ENCODE measurements around the gene NRXN3. TPM values are rescaled to one million over a fixed set of nuclear protein-coding genes. Genes with fewer than 3 reads are reported as not detected.

Gene NRXN3
- total and polyA plus RNA-seq, 4 donors = 0.07 to 1.2 (median 0.23) TPM

GRCh38 chr14:79201564-79202207, 1031.5 kb downstream of the NRXN3 start (continued):
- TF ChIP-seq ZBTB33 (IDR thresholded peaks at IDR 0.05) = no peak
- TF ChIP-seq YY1 (IDR thresholded peaks at IDR 0.05) = no peak
- no peak for TF ChIP-seq ATF3 (IDR thresholded peaks at IDR 0.05)
- TF ChIP-seq EGR1 (IDR thresholded peaks at IDR 0.05; ENCODE audit: low read depth in 2 of 2) = no peak
- no peak for TF ChIP-seq CTCF (IDR thresholded peaks at IDR 0.05; ENCODE audit: low read depth, low read length, missing input control)

GRCh38 chr14:79204591-79204990, 1034.4 kb downstream of the NRXN3 start:
- Histone ChIP-seq H3K4me1 (ENCODE audit: control insufficient read depth in 4 of 4, insufficient read depth in 4 of 4, low read length in 3 of 4) (no peaks in the 10 kb centered on the region), H3K36me3 (ENCODE audit: control insufficient read depth in 4 of 4, insufficient read depth in 3 of 4, low read depth in 1 of 4, low read length in 3 of 4) (no peaks in the 10 kb centered on the region), H3K27ac (ENCODE audit: low read depth in 1 of 2, low read length in 2 of 2) (no peak overlapping the region), H3K27me3 (ENCODE audit: control insufficient read depth in 4 of 4, insufficient read depth in 4 of 4, low read length in 3 of 4) (no peaks in the 10 kb centered on the region), H3K4me3 (ENCODE audit: low read depth in 1 of 3, low read length in 3 of 3) (no peak overlapping the region), H3K9ac (ENCODE audit: low read depth in 1 of 2, low read length in 2 of 2) (no peak overlapping the region), H3K9me3 (ENCODE audit: control insufficient read depth in 4 of 4, low read length in 3 of 4) (no peaks in the 10 kb centered on the region)
- no peak for TF ChIP-seq ATF3 (IDR thresholded peaks at IDR 0.05)
- no peak for TF ChIP-seq FOXA2 (IDR thresholded peaks at IDR 0.05)
- TF ChIP-seq YY1 (IDR thresholded peaks at IDR 0.05) = no peak
- TF ChIP-seq ZBTB33 (IDR thresholded peaks at IDR 0.05) = no peak
- DNase-seq (ENCODE audit: low spot score) = no peak

GRCh38 chr14:79209418-79209817, 1039.2 kb downstream of the NRXN3 start:
- no peaks in the 10 kb centered on the region for H3K36me3 ChIP-seq (ENCODE audit: control insufficient read depth in 4 of 4, insufficient read depth in 3 of 4, low read depth in 1 of 4, low read length in 3 of 4)
- 58% methylated on average over 2 of the region's 2 CpGs for WGBS
- no peak overlapping the region for H3K27ac ChIP-seq (ENCODE audit: low read depth in 1 of 2, low read length in 2 of 2)
- H3K9me3 ChIP-seq (ENCODE audit: control insufficient read depth in 4 of 4, low read length in 3 of 4) = no peaks in the 10 kb centered on the region
- no peaks in the 10 kb centered on the region for H3K4me1 ChIP-seq (ENCODE audit: control insufficient read depth in 4 of 4, insufficient read depth in 4 of 4, low read length in 3 of 4)
- no peak overlapping the region for H3K9ac ChIP-seq (ENCODE audit: low read depth in 1 of 2, low read length in 2 of 2)
- H3K4me3 ChIP-seq (ENCODE audit: low read depth in 1 of 3, low read length in 3 of 3) = no peak overlapping the region
- H3K27me3 ChIP-seq (ENCODE audit: control insufficient read depth in 4 of 4, insufficient read depth in 4 of 4, low read length in 3 of 4) = peaks cover 0 to 2% (median 0%) of the 10 kb centered on the region in 4 donors
- no peak for DNase-seq (ENCODE audit: low spot score)
- TF ChIP-seq SP1 (IDR thresholded peaks at IDR 0.05) = no peak
- no peak for TF ChIP-seq CTCF (IDR thresholded peaks at IDR 0.05; ENCODE audit: low read depth, low read length, missing input control)
- TF ChIP-seq EGR1 (IDR thresholded peaks at IDR 0.05; ENCODE audit: low read depth in 2 of 2) = no peak
- no peak for TF ChIP-seq FOXA2 (IDR thresholded peaks at IDR 0.05)
- TF ChIP-seq NR2F2 (IDR thresholded peaks at IDR 0.05) = no peak
- no peak for TF ChIP-seq REST (IDR thresholded peaks at IDR 0.05)
- TF ChIP-seq HNF4A (conservative IDR thresholded peaks at IDR 0.05) = no peak
- no peak for TF ChIP-seq HNF4G (IDR thresholded peaks at IDR 0.05)
- no peak for TF ChIP-seq RAD21 (IDR thresholded peaks at IDR 0.05)
- TF ChIP-seq MAX (IDR thresholded peaks at IDR 0.05) = no peak
- TF ChIP-seq FOXA1 (IDR thresholded peaks at IDR 0.05) = no peak
- TF ChIP-seq GABPA (IDR thresholded peaks at IDR 0.05 in 1 of 2, conservative IDR thresholded peaks at IDR 0.05 in 1 of 2) = no peak
- TF ChIP-seq JUND (IDR thresholded peaks at IDR 0.05) = no peak
